Loucy (cell line): ENCODE measurements around the gene CRYL1.

Experiments used
- H2AFZ ChIP-seq: fragments of 200-600 bp; sonication (generic); 2 replicates; pipeline ENCODE4 v1.6.0; 2016; ENCODE audit warnings: antibody characterized with exemption, mild to moderate bottlenecking, low read length, moderate library complexity
- H3F3A ChIP-seq: fragments of 200-600 bp; 2 replicates; pipeline ENCODE4 v1.6.0; 2016; ENCODE audit warnings: antibody characterized with exemption, low read depth, mild to moderate bottlenecking
- H3K27me3 ChIP-seq: fragments of 200-600 bp; sonication (generic); 2 replicates; pipeline ENCODE4 v1.6.1; 2014; ENCODE audit warnings: low read length, mild to moderate bottlenecking; ENCODE audit not compliant: insufficient read depth, poor library complexity, severe bottlenecking
- H3K36me3 ChIP-seq: fragments of 200-600 bp; sonication (generic); 2 replicates; pipeline ENCODE4 v1.6.1; 2016; ENCODE audit warnings: low read length; ENCODE audit not compliant: insufficient read depth
- H3K4me1 ChIP-seq: fragments of 200-600 bp; sonication (generic); 2 replicates; pipeline ENCODE4 v1.5.1; 2014; ENCODE audit warnings: low read length, mild to moderate bottlenecking; ENCODE audit not compliant: insufficient read depth, poor library complexity, severe bottlenecking
- H3K4me2 ChIP-seq: fragments of 200-600 bp; sonication (generic); 2 replicates; pipeline ENCODE4 v1.6.0; 2014; ENCODE audit warnings: antibody characterized with exemption, low read length, low read depth, mild to moderate bottlenecking; ENCODE audit not compliant: poor library complexity, severe bottlenecking
- H3K4me3 ChIP-seq: fragments of 200-600 bp; sonication (generic); 2 replicates; pipeline ENCODE4 v1.5.1; 2014; ENCODE audit warnings: low read length, mild to moderate bottlenecking, mixed read lengths; ENCODE audit not compliant: poor library complexity, severe bottlenecking
- H3K79me2 ChIP-seq: fragments of 200-600 bp; sonication (generic); 2 replicates; pipeline ENCODE4 v1.6.1; 2014; ENCODE audit warnings: low read length; ENCODE audit not compliant: insufficient read depth
- H3K9ac ChIP-seq: fragments of 200-600 bp; sonication (generic); 2 replicates; pipeline ENCODE4 v1.6.0; 2014; ENCODE audit warnings: mild to moderate bottlenecking, low read depth, low read length, moderate library complexity; ENCODE audit not compliant: poor library complexity, severe bottlenecking
- H3K9me2 ChIP-seq: fragments of 200-600 bp; sonication (generic); replicated peaks from 2 replicates; pipeline ENCODE4 v1.6.1; 2016; ENCODE audit warnings: low read depth, low read length, mixed read lengths
- H3K9me3 ChIP-seq: fragments of 200-600 bp; sonication (generic); 2 replicates; pipeline ENCODE4 v1.6.1; 2014; ENCODE audit warnings: mild to moderate bottlenecking, antibody characterized with exemption, low read length, low read depth; ENCODE audit not compliant: insufficient read depth
- H4K20me1 ChIP-seq: fragments of 200-600 bp; sonication (generic); 2 replicates; pipeline ENCODE4 v1.6.0; 2014; ENCODE audit warnings: antibody characterized with exemption, low read length, mild to moderate bottlenecking; ENCODE audit not compliant: insufficient read depth, poor library complexity, severe bottlenecking
- CTCF ChIP-seq: fragments of 200-600 bp; sonication (generic); conservative IDR thresholded peaks from 2 replicates; pipeline ENCODE4 v1.5.1; 2014; ENCODE audit warnings: mild to moderate bottlenecking, antibody characterized with exemption, low read length
- EZH2phosphoT487 ChIP-seq: fragments of 200-600 bp; IDR thresholded peaks from 2 replicates; pipeline ENCODE4 v1.6.1; 2018; ENCODE audit warnings: antibody characterized with exemption, mild to moderate bottlenecking, moderate library complexity, borderline replicate concordance

Gene CRYL1

GRCh38 chr13:20412691-20413355 lies 112.8 kb downstream of the CRYL1 start:
- H2AFZ ChIP-seq = no peak overlapping the region
- H3K9me3 ChIP-seq = no peaks in the 10 kb centered on the region
- H3K36me3 ChIP-seq = no peaks in the 10 kb centered on the region
- peak overlapping the region; percentile 52 for H3K9ac ChIP-seq
- H3K4me3 ChIP-seq = no peak overlapping the region
- H3K27me3 ChIP-seq = no peaks in the 10 kb centered on the region
- no peaks in the 10 kb centered on the region for H3K79me2 ChIP-seq
- TF ChIP-seq EZH2phosphoT487 = no peak
- TF ChIP-seq CTCF = peak; percentile 40
- no peaks in the 10 kb centered on the region for H3K9me2 ChIP-seq
- H4K20me1 ChIP-seq = no peaks in the 10 kb centered on the region
- H3K4me1 ChIP-seq = peaks cover 24% of the 10 kb centered on the region
- peak overlapping the region; percentile 75 for H3K4me2 ChIP-seq
- peaks cover 4% of the 10 kb centered on the region; the same call in 1 of the 2 replicates for H3F3A ChIP-seq

GRCh38 chr13:20411638-20412342 lies 113.9 kb downstream of the CRYL1 start:
- H3K79me2 ChIP-seq = no peaks in the 10 kb centered on the region
- TF ChIP-seq CTCF (no peak), EZH2phosphoT487 (no peak)
- no peaks in the 10 kb centered on the region for H3K9me3 ChIP-seq
- no peaks in the 10 kb centered on the region for H3K27me3 ChIP-seq
- no peaks in the 10 kb centered on the region for H3K36me3 ChIP-seq
- peak overlapping the region; percentile 53 for H3K4me3 ChIP-seq
- peaks cover 4% of the 10 kb centered on the region; the same call in 1 of the 2 replicates for H3F3A ChIP-seq
- H3K9me2 ChIP-seq = no peaks in the 10 kb centered on the region
- H3K4me1 ChIP-seq = peaks cover 24% of the 10 kb centered on the region
- peak overlapping the region; percentile 75 for H3K4me2 ChIP-seq
- peak overlapping the region; percentile 85 for H2AFZ ChIP-seq
- no peaks in the 10 kb centered on the region for H4K20me1 ChIP-seq
- peak overlapping the region; percentile 52 for H3K9ac ChIP-seq

GRCh38 chr13:20410726-20411125 lies 114.9 kb downstream of the CRYL1 start:
- Histone ChIP-seq H4K20me1 (no peaks in the 10 kb centered on the region), H3F3A (peaks cover 4% of the 10 kb centered on the region; the same call in 1 of the 2 replicates), H3K79me2 (no peaks in the 10 kb centered on the region), H3K9me3 (no peaks in the 10 kb centered on the region), H3K9ac (no peak overlapping the region), H2AFZ (0 out of 2 replicates have a peak overlapping the region, but pooled peaks have one; percentile 31), H3K4me1 (peaks cover 24% of the 10 kb centered on the region), H3K4me3 (no peak overlapping the region), H3K27me3 (no peaks in the 10 kb centered on the region), H3K9me2 (no peaks in the 10 kb centered on the region), H3K4me2 (peak overlapping the region; percentile 75), H3K36me3 (no peaks in the 10 kb centered on the region)
- TF ChIP-seq CTCF (no peak), EZH2phosphoT487 (no peak)
